ENCODE results near the gene LOXL4. TPM values are rescaled to one million over a fixed set of nuclear protein-coding genes. Genes with fewer than 3 reads are reported as not detected.

Gene LOXL4
- total and polyA plus RNA-seq, 8 donors: 0.29 to 23.7 (median 1.7) TPM

DNA sequence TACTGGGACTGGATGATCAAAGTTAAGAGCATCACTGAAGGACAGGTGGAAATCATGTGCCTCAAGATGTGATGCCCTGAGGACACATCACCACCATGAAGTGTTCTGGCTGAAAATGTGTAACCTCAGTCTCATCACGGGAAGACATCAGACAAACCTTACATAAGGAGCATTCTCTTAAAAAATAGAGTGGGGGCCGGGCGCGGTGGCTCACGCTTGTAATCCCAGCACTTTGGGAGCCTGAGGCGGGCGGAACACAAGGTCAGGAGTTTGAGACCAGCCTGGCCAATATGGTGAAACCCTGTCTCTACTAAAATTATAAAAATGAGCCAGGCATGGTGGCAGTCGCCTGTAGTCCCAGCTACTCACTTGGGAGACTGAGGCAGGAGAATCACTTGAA, 65.6 kb downstream of the LOXL4 start:
- no peak for DNase-seq
- no peak overlapping the region for H3K4me3 ChIP-seq
- TF ChIP-seq, protein P1, sequence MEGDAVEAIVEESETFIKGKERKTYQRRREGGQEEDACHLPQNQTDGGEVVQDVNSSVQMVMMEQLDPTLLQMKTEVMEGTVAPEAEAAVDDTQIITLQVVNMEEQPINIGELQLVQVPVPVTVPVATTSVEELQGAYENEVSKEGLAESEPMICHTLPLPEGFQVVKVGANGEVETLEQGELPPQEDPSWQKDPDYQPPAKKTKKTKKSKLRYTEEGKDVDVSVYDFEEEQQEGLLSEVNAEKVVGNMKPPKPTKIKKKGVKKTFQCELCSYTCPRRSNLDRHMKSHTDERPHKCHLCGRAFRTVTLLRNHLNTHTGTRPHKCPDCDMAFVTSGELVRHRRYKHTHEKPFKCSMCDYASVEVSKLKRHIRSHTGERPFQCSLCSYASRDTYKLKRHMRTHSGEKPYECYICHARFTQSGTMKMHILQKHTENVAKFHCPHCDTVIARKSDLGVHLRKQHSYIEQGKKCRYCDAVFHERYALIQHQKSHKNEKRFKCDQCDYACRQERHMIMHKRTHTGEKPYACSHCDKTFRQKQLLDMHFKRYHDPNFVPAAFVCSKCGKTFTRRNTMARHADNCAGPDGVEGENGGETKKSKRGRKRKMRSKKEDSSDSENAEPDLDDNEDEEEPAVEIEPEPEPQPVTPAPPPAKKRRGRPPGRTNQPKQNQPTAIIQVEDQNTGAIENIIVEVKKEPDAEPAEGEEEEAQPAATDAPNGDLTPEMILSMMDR (IDR thresholded peaks at IDR 0.05): no peak
- TF ChIP-seq POLR2AphosphoS5 (IDR thresholded peaks at IDR 0.05): no peak
- no peak for TF ChIP-seq POLR2A (IDR thresholded peaks at IDR 0.05)
- no peak for TF ChIP-seq EP300 (IDR thresholded peaks at IDR 0.05)
- H3K9me3 ChIP-seq: no peaks in the 10 kb centered on the region
- peaks cover 0 to under 1% (median 0%) of the 10 kb centered on the region in 4 donors for H3K36me3 ChIP-seq
- 91 to 96% (median 95%) methylated on average over 8 of the region's 8 CpGs for WGBS, 5 donors
- no peak overlapping the region for H3K27ac ChIP-seq
- peaks cover 0 to 19% (median 4%) of the 10 kb centered on the region in 4 donors for H3K4me1 ChIP-seq
- no peaks in the 10 kb centered on the region for H3K27me3 ChIP-seq
- intact Hi-C loops (cut with DNase I; ENCODE audit: low total_unique reads): no loop called here

DNA sequence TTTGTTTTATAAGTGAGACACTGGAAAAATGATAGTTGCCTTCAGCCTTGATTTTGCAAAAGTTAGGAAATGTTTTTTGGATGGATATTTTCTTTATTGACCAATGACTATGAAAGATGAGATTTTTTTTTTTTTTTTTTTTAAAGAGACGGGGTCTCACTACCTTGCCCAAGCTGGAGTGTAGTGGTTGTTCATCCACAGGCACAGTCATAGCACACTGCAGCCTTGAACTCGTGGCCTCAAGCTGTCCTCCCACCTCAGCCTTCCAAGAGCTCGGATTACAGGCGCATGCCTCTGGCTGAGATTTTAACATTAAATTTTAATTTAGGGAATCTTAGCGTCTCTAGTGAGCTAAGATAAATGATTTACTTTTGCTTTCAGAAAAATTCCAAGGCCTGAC, 66.2 kb downstream of the LOXL4 start:
- intact Hi-C loops (cut with DNase I; ENCODE audit: low total_unique reads): no loop called here
- no peak for TF ChIP-seq EP300 (IDR thresholded peaks at IDR 0.05)
- 91 to 97% (median 94%) methylated on average over 5 of the region's 5 CpGs for WGBS, 5 donors
- no peak for DNase-seq
- Histone ChIP-seq H3K36me3 (no peaks in the 10 kb centered on the region), H3K27ac (no peak overlapping the region), H3K27me3 (no peaks in the 10 kb centered on the region), H3K9me3 (no peaks in the 10 kb centered on the region), H3K4me1 (peaks cover 0 to 23% (median 4%) of the 10 kb centered on the region in 4 donors), H3K4me3 (no peak overlapping the region)

Other genes with a start within 250 kb of the LOXL4 start
- 10 to 100 TPM in 1 of 5 donors, 1 to 10 TPM in 1, under 1 TPM in 1, not detected in 2; 0.37 to 21.4 (median 7.2) TPM for gene CRTAC1, start 237.6 kb downstream of the LOXL4 start, total RNA-seq
- gene CRTAC1, start 237.6 kb downstream of the LOXL4 start, polyA plus RNA-seq: under 1 TPM; 0.06 to 0.93 (median 0.61) TPM
- 10 to 100 TPM; 14.0 to 97.6 (median 18.3) TPM for gene R3HCC1L, start 133.5 kb downstream of the LOXL4 start, total RNA-seq
- gene R3HCC1L, start 133.5 kb downstream of the LOXL4 start, polyA plus RNA-seq: 10 to 100 TPM in 1 of 3 donors, 1 to 10 TPM in 2; 7.3 to 11.0 (median 7.6) TPM
- 10 to 100 TPM in 3 of 5 donors, 1 to 10 TPM in 2; 3.5 to 33.5 (median 13.2) TPM for gene PYROXD2, start 147.0 kb upstream of the LOXL4 start, total RNA-seq
- gene PYROXD2, start 147.0 kb upstream of the LOXL4 start, polyA plus RNA-seq: 1 to 10 TPM; 2.4 to 9.7 (median 3.5) TPM
- gene HPS1, start 178.7 kb upstream of the LOXL4 start, total RNA-seq: 100 to 1,000 TPM in 2 of 5 donors, 10 to 100 TPM in 3; 15.1 to 140 (median 89.1) TPM
- 10 to 100 TPM; 30.7 to 49.8 (median 37.3) TPM for gene HPS1, start 178.7 kb upstream of the LOXL4 start, polyA plus RNA-seq

Measured in stomach (tissue), 9 donors.